D721Med (cell line): ENCODE results near the gene S100A2.
"Not testable (repeated sequence)": the region's sequence is repeated elsewhere in the genome, so short reads cannot be mapped to it uniquely, and the experiment has no call there.

Experiments
- DNase-seq: peaks from one replicate; pipeline ENCODE4 v3.0.0; 2011; ENCODE audit warnings: low spot score; ENCODE audit not compliant: insufficient read length
- FAIRE-seq: peaks from 2 replicates; lab custom pipeline; 2011; peaks lifted over from hg19 to GRCh38; lab: Jason Lieb, UNC
- CTCF ChIP-seq: IDR thresholded peaks from 2 replicates; pipeline ENCODE4 v1.5.1; 2012; ENCODE audit warnings: mild to moderate bottlenecking, control low read depth; ENCODE audit not compliant: insufficient read depth; ENCODE audit errors: missing control alignments

The S100A2 gene

DNA sequence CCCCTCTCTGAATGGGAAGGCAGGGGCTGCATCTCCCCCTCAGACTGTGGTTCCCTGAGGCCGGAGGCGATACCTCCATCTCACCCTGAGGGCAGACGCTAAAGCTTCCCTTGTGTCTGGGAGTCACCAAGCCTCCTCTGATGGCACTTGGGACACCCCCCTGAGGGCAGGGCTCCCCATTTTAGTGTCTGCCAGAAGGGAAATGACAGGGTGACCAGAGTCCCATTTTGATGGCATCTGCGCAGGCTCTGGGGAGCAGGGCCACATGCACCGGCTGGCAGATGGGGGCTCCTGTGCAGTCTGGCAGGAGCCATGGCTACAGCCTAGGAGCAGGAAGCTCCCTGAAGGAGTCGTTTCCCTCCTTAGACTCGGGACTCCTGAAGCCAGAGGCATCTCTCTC, 1.7 kb downstream of the S100A2 start:
- no peak for FAIRE-seq
- no peak for DNase-seq
- no peak for TF ChIP-seq CTCF

GRCh38 chr1:153563483-153563901, 2.2 kb downstream of the S100A2 start:
- no peak for TF ChIP-seq CTCF
- DNase-seq (no peak), FAIRE-seq (no peak)

GRCh38 chr1:153562021-153562420, 3.6 kb downstream of the S100A2 start:
- FAIRE-seq, DNase-seq: not testable (repeated sequence)

DNA sequence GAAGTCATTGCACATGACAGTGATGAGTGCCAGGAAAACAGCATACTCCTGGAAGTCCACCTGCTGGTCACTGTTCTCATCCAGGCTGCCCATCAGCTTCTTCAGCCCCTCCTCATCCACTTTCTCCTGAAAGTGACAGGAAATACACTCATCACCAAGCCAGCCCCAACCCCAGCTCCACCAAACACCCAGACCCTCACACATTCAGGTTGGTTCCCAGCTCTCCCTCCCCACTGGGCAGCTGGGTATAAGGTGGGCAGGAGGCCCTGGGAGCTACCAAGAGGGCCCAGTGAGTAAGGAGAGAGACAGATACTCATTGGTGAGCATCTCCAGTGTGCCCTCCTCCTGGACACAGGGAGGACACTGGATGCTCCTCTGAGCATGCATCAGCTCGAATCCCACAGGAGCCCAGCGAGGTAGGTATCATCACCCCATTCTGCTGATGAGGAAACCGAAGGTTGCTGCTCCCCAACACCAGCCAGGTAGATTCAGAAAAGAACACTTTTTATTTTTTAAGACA, 4.1 kb downstream of the S100A2 start:
- no peak for DNase-seq
- no peak for TF ChIP-seq CTCF
- FAIRE-seq: no peak

GRCh38 chr1:153560771-153561465, 4.7 kb downstream of the S100A2 start:
- no peak for FAIRE-seq
- DNase-seq: no peak
- no peak for TF ChIP-seq CTCF

- DNase-seq (no peak), FAIRE-seq (no peak)
- TF ChIP-seq CTCF: no peak
These were observed 5.4 kb downstream of the S100A2 start for GRCh38 chr1:153560241-153560640.

GRCh38 chr1:153557877-153558276, 7.8 kb downstream of the S100A2 start:
- DNase-seq: no peak
- no peak for TF ChIP-seq CTCF
- no peak for FAIRE-seq
